GM21381 (cell line): ENCODE results near the gene MYO5A.
"Not testable (repeated sequence)": the region's sequence is repeated elsewhere in the genome, so short reads cannot be mapped to it uniquely, and the experiment has no call there.

Source experiments
- ATAC-seq: cut with Tn5 transposase; IDR thresholded peaks from one replicate; pipeline ENCODE4 v1.9.1; 2021; ENCODE audit warnings: mild to moderate bottlenecking, moderate library complexity; ENCODE audit not compliant: unreplicated experiment

Gene MYO5A

DNA sequence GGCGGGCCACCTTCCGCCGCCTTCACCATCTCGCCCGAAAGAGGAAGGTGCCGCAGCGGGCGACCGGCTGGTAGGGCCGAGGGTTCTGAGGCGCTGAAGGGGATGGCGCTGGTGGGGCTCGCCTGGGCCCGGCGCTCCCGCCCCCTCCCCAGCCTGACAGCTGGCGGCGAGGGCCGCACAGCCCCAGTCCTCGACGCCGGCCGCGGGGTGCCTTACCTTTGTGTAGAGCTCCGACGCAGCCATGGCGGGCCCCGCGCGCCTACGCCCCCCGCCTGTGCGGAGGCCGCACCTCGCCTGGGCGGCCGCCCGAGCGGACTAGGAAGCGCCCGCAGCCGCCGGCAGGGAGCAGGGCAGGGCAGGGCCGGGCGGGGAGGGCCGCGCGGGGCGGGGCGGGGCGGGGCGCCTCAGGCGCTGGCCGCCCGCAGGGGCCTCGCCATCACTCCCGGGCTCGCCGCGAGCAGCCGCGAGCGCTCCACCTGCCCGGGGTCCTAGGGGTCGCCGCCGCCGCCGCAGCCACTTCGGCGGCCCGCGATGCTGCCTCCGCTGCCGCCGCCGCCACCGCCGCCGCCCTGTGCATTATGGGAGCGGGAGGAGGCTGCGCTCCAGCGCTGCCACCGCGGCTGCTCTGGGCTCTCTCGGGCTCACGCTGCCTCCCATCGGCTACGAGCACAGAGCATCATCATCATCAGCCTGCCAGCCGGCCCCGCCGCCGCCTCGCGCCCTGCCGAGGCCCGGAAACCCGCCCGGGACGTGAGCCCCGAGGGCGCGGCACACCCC is at the start of gene MYO5A:
MYO5A (minus strand) TSS at position 317 of the 777 bp plus-strand sequence; CDS start at position 243, 74 bp downstream.
- ATAC-seq: peak; percentile 77

DNA sequence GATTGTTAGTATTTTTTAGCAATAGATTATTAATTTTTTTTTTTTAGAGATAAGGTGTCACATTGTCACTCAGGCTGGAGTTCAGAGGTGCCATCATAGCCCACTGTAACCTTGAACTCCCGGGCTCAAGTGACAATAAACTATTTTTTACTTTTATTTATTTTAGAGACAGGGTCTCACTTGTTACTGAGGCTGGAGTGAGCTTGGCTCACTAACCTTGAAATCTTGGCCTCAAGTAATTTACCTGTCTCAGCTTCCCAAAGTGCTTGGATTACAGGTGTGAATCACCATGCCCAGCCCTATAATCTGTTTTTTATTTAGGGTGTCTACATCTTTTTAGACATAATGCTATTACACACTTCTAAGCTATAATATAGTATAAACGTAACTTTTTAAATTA is 48.0 kb upstream of the MYO5A start:
- ATAC-seq: no peak

DNA sequence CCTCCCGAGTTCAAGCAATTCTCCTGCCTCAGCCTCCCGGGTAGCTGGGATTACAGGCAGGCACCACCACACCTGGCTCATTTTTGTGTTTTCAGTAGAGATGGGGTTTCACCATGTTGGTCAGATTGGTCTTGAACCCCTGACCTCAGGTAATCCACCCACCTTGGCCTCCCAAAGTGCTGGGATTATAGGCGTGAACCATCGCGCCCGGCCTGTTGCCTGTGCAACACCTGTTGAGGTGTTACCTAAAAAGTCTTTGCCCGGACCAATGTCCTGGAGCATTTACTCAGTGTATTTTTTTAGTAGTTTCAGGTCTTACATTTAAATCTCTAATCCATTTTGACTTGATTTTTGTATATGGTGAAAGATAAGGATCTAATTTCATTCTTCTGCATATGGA is 46.9 kb upstream of the MYO5A start:
- ATAC-seq: not testable (repeated sequence)

GRCh38 chr15:52575072-52575471 is 46.4 kb upstream of the MYO5A start:
- ATAC-seq: no peak

- ATAC-seq: not testable (repeated sequence)
Measured at GRCh38 chr15:52574623-52575022, 45.9 kb upstream of the MYO5A start.

DNA sequence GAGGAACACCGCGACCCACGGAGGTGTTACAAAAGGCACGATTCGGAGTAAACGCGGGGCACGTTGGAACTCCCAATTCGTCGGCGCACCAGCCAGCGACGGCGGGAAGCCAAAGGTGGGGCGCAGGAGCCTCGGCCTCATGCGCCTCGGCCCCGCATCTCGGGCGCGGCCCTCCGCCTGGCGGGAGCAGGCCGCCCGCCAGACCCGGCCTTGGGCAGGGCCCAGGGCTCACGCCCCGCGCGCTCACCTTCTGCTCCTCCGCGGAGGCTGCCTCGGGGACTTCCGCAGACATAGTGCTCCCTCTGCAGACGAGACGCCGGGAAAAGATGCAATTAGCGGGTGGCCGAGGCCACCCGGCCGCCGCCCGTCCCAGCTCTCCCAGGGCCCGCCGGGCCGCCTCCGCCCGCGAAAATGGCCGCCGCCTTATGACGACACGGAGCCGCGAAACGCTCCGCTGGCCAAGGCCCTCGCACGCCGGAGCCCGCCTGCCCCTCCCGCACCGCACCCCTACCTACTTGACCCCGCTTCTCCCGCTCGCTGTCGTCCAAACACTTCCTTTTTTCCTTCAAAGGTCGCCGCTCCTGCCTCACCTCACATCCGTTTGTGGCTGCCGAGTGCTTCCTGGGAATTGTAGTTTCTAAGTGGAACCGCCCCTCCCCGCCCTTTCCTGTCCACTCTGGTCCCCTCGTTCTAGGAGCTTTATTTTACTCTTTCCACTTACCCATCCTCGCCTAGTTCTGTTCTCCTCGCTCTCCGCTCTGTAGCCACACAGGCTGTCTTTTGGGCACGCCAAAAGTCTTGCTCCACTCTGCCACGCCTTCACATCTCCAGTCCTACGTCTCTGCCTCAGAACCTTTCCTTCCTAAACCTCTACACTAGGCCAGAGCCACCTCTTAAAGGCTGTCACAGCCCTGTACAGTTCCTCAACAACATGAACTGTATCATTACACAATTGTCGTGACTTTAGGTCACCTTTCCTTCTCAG is 40.2 kb upstream of the MYO5A start, which contains the start of gene ARPP19:
ARPP19 (minus strand) TSS at position 430 of the 985 bp plus-strand sequence; CDS start at position 292, 138 bp downstream.
- peak; percentile 63 for ATAC-seq

GRCh38 chr15:52567871-52568600 is 39.4 kb upstream of the MYO5A start:
- no peak for ATAC-seq

DNA sequence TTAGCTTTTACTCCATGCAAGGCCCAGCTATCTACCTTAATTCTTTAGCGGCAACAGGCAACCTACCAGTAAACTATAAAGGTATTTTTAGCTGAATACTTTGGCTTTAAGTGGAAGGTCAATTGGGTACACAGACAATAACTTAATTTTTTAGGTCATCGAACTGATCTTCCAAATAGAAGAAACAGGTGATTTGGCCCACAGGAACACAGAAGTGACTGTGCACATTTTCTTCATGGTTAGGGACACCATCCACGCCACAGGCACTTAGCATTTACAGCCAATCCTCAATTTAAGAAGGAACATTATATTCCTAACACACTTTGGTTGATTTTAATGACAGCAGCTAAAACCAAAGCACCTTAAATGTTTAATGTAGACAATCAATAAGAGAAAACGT is 38.2 kb upstream of the MYO5A start:
- ATAC-seq: no peak

GRCh38 chr15:52565417-52566358 is 37.0 kb upstream of the MYO5A start:
- peak; percentile 41 for ATAC-seq

DNA sequence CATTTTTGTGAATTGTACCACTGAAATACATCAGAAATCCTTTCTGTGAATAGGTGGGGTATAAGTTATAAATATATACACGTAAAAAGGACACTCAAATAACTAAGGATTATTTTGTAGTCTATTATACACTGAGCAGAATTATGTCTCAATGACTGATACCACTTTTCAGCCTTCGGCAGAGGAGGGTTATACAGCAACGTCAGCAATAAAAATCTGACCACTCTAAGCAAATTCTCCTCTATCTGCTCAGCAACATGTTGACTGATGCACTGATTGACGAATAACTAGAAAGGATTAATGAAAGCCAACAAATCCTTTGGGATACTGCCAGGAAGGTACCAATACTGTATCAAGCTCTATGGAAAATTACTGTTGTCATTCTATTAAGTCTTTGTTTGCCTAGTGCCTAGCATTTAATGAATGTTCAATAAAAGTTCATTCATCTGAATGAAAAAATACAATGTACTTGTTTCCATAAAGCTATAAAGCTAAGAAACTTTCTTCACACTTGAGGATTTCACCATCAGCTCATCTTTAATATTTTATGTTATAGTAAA is 34.9 kb upstream of the MYO5A start:
- no peak for ATAC-seq

GRCh38 chr15:52559575-52559974 is 30.9 kb upstream of the MYO5A start:
- peak; percentile 36 for ATAC-seq

GRCh38 chr15:52559022-52559421 is 30.3 kb upstream of the MYO5A start:
- ATAC-seq: peak; percentile 35

DNA sequence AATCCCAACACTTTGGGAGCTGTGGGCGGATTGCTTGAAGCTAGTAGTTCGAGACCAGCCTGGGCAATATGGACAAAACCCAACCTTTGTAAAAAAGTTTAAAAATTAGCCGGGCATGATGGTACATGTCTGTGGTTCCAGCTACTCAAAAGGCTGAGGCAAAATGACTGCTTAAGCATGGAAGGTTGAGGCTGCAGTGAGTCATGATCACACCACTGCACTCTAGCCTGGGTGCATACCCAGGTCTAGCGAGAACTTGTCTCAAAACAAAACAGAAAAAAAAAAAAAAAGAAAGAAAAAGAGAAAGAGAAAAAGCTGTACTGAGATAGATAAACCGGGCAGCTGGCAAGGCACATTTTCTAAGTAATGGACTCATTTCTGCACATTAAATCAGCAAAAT is 29.5 kb upstream of the MYO5A start:
- ATAC-seq: peak; percentile 84

- ATAC-seq: no peak
Measured at GRCh38 chr15:52557274-52557641, 28.6 kb upstream of the MYO5A start.

GRCh38 chr15:52556524-52557273 is 28.0 kb upstream of the MYO5A start:
- ATAC-seq: no peak

DNA sequence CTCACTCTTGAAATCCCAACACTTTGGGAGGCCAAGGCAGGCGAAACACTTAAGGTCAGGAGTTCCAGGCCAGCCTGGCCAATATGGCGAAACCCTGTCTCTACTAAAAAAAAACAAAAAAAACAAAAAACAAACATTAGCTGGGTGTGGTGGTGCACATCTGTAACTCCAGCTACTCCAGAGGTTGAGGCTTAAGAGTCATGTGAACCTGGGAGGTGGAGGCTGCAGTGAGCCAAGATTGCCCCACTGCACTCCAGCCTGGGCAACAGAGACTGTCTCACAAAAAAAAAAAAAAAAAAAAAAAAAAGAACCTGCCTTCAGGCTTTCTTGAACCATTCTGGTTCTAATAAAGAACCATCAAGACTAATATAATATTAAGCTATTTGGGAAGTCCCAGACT is 23.6 kb upstream of the MYO5A start:
- no peak for ATAC-seq

DNA sequence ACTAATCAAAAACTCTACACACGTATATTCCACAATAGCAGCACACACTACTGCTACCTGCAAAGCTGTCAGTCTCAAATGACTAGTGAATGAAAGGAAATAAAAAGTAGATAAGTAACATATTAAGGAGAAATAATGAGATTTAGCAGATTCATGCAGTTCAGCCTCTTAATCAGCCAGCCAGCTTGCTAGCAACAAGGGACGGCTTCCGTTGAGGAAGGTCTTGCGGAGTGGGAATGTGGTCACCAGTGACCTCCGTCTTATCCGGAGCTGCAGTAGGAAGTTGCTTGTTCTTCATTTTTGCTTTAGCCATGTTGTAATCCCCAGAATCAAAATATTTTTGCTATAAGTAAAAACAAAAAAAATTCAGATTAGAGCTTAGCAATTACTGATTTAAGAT is 23.1 kb upstream of the MYO5A start:
- ATAC-seq: no peak

- ATAC-seq: not testable (repeated sequence)
Measured at GRCh38 chr15:52551186-52551585, 22.5 kb upstream of the MYO5A start.
